ENCODE measurements around the gene DESI1.
"Not testable (repeated sequence)": the region's sequence is repeated elsewhere in the genome, so short reads cannot be mapped to it uniquely, and the experiment has no call there.

DESI1 gene

GRCh38 chr22:41631615-41632014, 10.8 kb upstream of the DESI1 start:
- H3F3A ChIP-seq (ENCODE audit: insufficient read depth, low read length); H4K20me1 ChIP-seq (ENCODE audit: insufficient read depth, low read length); H3K27me3 ChIP-seq (ENCODE audit: insufficient read depth, low read length); H3K4me3 ChIP-seq (ENCODE audit: low read depth, low read length, poor library complexity, severe bottlenecking); H2AFZ ChIP-seq (ENCODE audit: low read length); H3K9me3 ChIP-seq (ENCODE audit: low read length); H3K4me1 ChIP-seq (ENCODE audit: insufficient read depth, low read length, severe bottlenecking); H3K9ac ChIP-seq (ENCODE audit: low read length); H3K4me2 ChIP-seq (ENCODE audit: low read length); H3K79me2 ChIP-seq (ENCODE audit: insufficient read depth, low read length); H3K9me2 ChIP-seq (ENCODE audit: low read depth, low read length); H3K27ac ChIP-seq (ENCODE audit: low read depth, low read length, poor library complexity, severe bottlenecking): not testable (repeated sequence)
- H3K36me3 ChIP-seq (ENCODE audit: insufficient read depth, low read length) = peaks cover 90% of the 10 kb centered on the region

GRCh38 chr22:41631115-41631514, 10.3 kb upstream of the DESI1 start:
- peaks cover 85% of the 10 kb centered on the region for H3K36me3 ChIP-seq (ENCODE audit: insufficient read depth, low read length)
- not testable (repeated sequence) for H3K79me2 ChIP-seq (ENCODE audit: insufficient read depth, low read length); H4K20me1 ChIP-seq (ENCODE audit: insufficient read depth, low read length); H3K9ac ChIP-seq (ENCODE audit: low read length); H3K9me3 ChIP-seq (ENCODE audit: low read length); H3K9me2 ChIP-seq (ENCODE audit: low read depth, low read length); H3K27me3 ChIP-seq (ENCODE audit: insufficient read depth, low read length); H3K27ac ChIP-seq (ENCODE audit: low read depth, low read length, poor library complexity, severe bottlenecking); H3K4me1 ChIP-seq (ENCODE audit: insufficient read depth, low read length, severe bottlenecking); H3F3A ChIP-seq (ENCODE audit: insufficient read depth, low read length); H3K4me2 ChIP-seq (ENCODE audit: low read length); H2AFZ ChIP-seq (ENCODE audit: low read length); H3K4me3 ChIP-seq (ENCODE audit: low read depth, low read length, poor library complexity, severe bottlenecking)

GRCh38 chr22:41625577-41625976, 4.7 kb upstream of the DESI1 start:
- Histone ChIP-seq H4K20me1 (ENCODE audit: insufficient read depth, low read length) (no peaks in the 10 kb centered on the region), H3K27me3 (ENCODE audit: insufficient read depth, low read length) (no peaks in the 10 kb centered on the region), H2AFZ (ENCODE audit: low read length) (no peak overlapping the region), H3K27ac (ENCODE audit: low read depth, low read length, poor library complexity, severe bottlenecking) (no peak overlapping the region), H3K36me3 (ENCODE audit: insufficient read depth, low read length) (peaks cover 69% of the 10 kb centered on the region), H3F3A (ENCODE audit: insufficient read depth, low read length) (no peaks in the 10 kb centered on the region), H3K9me2 (ENCODE audit: low read depth, low read length) (no peaks in the 10 kb centered on the region), H3K4me3 (ENCODE audit: low read depth, low read length, poor library complexity, severe bottlenecking) (no peak overlapping the region), H3K79me2 (ENCODE audit: insufficient read depth, low read length) (peaks cover 14% of the 10 kb centered on the region), H3K4me1 (ENCODE audit: insufficient read depth, low read length, severe bottlenecking) (peaks cover 7% of the 10 kb centered on the region), H3K4me2 (ENCODE audit: low read length) (no peak overlapping the region), H3K9ac (ENCODE audit: low read length) (no peak overlapping the region), H3K9me3 (ENCODE audit: low read length) (no peaks in the 10 kb centered on the region)
- TF ChIP-seq EZH2 (IDR thresholded peaks at IDR 0.05; ENCODE audit: borderline replicate concordance, low read length) = no peak
- no peak for TF ChIP-seq CTCF (IDR thresholded peaks at IDR 0.05; ENCODE audit: low read length)

GRCh38 chr22:41621911-41622179, 1.0 kb upstream of the DESI1 start:
- H3K4me2 ChIP-seq (ENCODE audit: low read length) = peak overlapping the region; percentile 87
- H3K9me2 ChIP-seq (ENCODE audit: low read depth, low read length) = no peaks in the 10 kb centered on the region
- peak overlapping the region; percentile 75 for H3K9ac ChIP-seq (ENCODE audit: low read length)
- no peak for TF ChIP-seq EZH2 (IDR thresholded peaks at IDR 0.05; ENCODE audit: borderline replicate concordance, low read length)
- no peak for TF ChIP-seq CTCF (IDR thresholded peaks at IDR 0.05; ENCODE audit: low read length)
- no peaks in the 10 kb centered on the region for H3K9me3 ChIP-seq (ENCODE audit: low read length)
- H3K4me3 ChIP-seq (ENCODE audit: low read depth, low read length, poor library complexity, severe bottlenecking) = peak overlapping the region; percentile 71
- H3K27ac ChIP-seq (ENCODE audit: low read depth, low read length, poor library complexity, severe bottlenecking) = peak overlapping the region; percentile 53
- H2AFZ ChIP-seq (ENCODE audit: low read length) = no peak overlapping the region
- peaks cover 35% of the 10 kb centered on the region for H3K4me1 ChIP-seq (ENCODE audit: insufficient read depth, low read length, severe bottlenecking)
- H3K36me3 ChIP-seq (ENCODE audit: insufficient read depth, low read length) = peaks cover 36% of the 10 kb centered on the region
- no peaks in the 10 kb centered on the region for H3F3A ChIP-seq (ENCODE audit: insufficient read depth, low read length)
- no peaks in the 10 kb centered on the region for H3K27me3 ChIP-seq (ENCODE audit: insufficient read depth, low read length)
- H3K79me2 ChIP-seq (ENCODE audit: insufficient read depth, low read length) = peaks cover 46% of the 10 kb centered on the region
- H4K20me1 ChIP-seq (ENCODE audit: insufficient read depth, low read length) = no peaks in the 10 kb centered on the region
